Activated CD4-positive, alpha-beta T cell treated with anti-CD3 and anti-CD28 coated beads for 4 hours (primary cell): Measurements from ENCODE around the gene TMEM171.

Experiments
- DNase-seq, 2 donors: peaks; one replicate each; pipeline ENCODE4 v3.0.0-alpha.2; 2020

TMEM171 gene

DNA sequence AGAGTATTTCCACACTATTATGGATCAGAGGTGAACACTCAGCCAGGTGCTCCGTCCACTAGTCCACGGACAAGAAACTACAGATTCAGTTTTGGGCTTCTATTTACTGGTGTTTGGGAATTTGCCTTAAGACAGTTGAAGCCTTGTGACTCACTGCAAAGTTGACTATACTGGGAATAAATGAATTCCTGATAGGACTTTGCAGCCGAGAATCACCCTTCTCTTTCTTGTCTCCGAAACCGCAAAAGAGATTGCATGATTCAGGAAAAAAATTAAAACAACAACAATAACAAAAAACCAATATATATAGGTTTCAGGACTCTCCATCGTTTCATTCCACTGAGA, 716 bp downstream of the TMEM171 start:
- no peak for DNase-seq

DNA sequence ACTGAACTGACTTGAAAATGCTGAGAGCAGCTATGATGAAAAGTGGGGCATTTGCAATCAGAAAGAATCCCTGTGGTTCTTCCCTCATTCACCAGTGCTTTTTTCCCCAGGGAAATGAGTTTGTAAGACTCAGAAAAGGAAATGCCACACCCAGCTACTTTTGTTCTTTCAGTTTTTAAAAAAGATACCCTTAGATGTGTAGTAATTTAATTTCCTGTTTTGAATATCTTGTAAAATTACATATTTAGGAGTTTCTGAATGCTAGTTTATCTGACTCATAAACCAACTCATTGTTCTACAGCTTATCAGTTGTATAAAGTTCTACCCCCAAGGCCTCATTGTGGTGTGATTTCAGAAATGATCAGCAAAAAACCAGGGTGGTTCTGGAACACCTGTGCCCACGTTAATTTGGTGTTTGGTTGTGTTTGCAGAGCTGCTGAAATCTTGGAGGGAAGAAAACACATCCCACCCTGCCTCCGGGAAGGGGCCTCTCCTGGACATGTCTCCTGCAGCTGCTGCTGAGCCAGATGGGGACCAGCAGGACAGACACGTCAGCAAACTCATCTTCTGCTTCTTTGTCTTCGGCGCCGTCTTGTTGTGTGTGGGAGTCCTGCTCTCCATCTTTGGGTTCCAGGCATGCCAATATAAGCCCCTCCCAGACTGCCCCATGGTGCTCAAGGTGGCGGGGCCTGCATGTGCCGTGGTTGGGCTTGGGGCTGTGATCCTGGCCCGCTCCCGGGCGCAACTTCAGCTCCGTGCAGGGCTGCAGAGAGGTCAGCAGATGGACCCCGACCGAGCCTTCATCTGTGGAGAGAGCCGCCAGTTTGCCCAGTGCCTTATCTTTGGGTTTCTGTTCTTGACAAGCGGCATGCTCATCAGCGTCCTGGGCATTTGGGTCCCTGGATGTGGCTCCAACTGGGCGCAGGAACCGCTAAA, 2.8 kb downstream of the TMEM171 start:
- DNase-seq, result no peak

DNA sequence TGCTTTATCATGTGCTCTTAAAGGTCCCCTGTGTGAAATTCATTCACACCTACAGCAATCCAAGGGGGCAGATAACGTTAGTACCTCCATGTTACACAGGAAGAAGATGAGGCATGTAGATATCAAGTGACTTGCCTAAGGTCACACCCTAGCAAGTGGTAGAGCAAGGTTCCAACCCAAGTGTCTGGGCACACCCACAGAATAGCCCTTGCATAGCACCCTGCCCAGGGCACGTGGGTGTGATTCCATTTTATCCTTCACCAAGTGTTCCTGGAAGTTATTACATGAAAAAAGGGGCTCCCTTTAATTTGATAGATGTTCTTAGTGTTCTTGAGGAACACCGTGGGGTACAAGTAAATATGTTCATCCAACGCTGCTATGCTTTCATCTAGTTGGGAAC, 4.9 kb downstream of the TMEM171 start:
- DNase-seq, result no peak

DNA sequence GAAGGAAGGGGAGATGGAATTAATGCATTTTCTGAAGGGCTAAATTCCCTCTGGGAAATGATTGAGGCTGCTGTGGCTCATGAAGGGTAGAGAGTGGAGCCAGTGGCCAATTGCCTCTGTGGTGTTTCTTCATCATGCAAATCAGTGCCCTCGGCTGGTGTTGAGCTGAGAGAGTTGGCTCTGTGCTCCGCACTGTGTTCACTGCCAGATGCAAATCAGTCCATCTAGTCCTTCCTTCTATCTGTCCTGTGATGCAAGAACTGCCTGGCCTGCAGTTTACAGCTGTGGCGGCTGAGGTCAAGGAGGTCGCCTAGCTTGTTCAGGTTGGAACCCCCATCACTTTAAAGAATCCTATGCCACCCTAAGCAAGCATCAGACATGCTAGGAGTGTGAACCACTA, 6.0 kb downstream of the TMEM171 start:
- no peak for DNase-seq

DNA sequence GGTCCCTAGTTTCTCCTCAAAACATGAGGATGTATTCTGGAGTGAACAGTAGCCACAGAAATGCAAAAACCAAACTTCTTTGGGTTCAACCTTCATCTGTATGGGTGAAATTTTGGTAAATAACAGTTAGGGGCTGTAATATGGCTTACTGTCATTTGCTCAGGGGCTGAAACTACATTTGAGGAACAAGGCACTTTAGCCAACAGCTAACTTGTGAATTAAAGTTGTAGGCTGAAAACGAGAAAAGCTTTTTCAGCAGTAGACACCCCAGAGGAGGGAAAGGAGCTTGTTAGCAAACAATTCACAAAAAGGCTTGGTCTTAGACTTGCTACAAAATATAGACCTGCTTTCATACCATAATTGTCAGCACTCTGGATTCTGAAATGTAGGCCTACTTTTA, 6.6 kb downstream of the TMEM171 start:
- DNase-seq, result no peak

DNA sequence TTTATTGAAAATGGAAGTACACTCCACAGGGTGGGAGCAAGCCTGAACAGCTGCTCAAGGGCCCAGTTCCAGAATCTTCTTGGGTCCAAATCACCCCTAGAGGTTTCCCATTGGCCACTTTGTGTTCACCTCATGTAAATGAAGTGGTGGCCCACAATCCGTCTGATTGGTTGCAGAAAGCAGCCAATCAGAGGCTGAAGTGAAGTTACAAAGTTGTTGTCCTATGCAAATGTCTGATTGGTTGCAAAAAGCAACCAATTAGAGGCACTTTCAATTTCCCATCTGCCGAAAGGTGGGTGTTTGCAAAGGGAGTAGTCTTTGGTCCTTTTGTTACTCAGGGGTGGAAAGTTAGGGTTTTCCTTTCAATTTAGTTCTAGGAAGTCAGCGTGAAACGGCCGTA, 8.8 kb downstream of the TMEM171 start:
- no peak for DNase-seq

DNA sequence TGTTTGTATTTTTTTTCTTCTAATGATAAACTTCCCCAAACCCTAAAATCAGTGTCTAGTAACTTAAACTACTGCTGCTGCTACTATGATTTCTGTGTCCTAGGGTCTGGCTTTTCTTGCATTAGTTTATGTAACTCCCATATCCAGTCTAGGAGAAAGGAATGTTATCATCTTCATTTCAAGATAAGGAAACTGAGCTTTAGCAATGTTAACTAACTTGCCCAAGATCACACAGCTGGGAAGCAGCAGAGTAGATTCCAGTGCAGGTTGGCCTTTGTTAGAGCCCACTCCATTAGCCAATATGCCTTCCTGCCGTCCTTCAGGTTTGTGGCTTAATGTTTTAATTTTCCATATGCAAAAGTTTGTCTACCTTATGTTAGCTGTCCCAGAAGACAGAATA, 10.4 kb downstream of the TMEM171 start:
- no peak for DNase-seq

DNA sequence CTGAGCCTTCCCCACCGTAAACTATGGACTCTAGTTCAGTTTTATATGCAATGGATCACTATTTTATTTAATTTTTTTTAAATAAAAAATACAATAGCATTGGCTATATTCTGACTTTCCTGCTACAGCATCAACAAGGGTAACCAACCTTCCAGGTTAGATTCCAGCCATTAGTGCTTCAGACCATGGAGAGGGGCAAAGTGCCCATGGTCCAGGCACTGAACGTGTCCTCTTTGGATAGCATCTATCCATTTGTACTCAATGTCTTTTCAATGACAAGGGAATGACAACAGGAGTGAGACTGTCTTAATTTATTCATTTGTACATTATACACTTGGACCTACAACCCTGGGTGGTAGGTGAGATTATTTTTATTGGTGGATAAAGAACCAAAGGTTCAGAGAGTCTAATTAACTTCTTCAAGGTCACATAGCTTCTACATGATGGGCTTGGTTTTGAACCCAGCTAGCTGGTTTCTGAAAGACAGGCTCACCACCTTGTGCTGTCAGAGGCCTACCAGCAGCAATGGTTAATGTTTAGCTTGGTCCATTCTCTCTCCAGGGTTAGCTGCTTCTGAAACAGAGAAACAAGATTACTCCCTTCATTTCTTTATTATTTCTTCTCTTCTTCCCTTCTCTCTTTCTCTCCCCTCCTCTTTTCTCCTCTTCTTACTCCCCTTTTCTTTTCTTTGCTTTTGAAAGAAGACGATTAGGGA, 11.5 kb downstream of the TMEM171 start:
- DNase-seq, result no peak

DNA sequence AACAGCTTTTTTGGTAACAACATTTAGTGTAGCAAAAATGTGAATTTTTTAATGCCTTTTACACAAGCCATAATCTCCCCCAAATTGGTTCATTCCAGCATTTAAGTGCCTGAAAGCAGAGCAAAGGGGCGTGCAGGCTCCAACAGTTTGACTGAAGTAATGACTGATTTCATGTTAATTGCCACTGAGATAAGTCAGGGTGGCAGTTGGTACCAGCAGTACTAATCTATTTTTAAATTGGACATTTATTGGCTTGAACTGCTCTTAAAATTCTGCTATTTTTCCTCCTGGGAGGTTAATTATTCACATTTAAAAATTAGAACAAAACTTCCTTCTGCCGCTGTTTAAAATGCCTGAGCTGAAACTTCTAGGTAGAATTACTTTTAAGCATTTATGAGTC, 12.4 kb downstream of the TMEM171 start:
- DNase-seq, result no peak

DNA sequence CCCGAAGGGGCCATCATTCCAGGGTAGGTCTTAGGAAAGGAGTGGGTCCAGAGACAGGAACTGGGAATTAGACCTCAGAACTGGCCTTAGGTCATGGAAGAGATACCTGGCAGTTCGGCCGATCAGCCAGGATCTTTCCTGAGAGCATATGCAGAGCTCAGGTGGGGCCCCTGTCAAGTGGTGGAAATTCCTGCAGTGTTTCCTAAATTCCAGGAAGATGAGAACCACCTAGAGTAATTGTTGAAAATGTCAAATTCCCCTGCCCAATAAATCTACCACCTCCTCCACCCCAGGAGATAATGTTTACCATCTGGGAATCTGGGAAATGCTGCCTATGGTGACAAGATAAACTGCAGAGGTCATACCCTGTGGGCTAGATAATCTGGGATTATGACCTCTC, 14.6 kb downstream of the TMEM171 start:
- DNase-seq, result no peak

DNA sequence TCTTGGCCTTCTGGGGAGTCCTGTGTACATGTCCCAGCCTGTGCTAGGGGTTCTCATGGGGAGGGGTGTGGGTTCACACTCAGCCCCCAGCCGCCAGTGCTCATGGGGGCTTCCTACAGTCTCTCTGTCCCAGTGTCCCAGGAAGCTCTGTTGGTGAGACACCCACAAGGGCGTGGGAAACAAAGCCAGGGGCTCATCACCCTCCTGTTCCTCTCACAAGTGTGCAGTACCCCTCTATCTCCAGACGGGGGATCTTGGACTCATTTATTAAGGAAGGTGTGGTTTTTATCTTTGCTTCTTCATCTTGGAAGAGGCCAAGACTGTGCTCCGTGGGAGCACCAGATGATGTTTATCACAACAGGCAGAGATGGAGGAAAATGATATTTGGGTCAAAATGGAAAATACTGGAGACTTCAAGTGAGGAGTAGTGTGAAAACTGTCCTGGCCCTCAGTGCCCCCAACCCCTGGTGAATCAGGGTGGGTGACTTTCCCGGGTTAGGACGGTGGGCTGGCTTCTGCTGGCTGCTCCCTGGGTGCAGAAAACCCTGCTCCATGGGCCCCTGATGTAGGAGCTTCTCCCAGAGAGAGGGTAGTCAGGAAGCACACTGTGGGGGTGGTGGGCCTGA, 15.2 kb downstream of the TMEM171 start:
- no peak for DNase-seq

DNA sequence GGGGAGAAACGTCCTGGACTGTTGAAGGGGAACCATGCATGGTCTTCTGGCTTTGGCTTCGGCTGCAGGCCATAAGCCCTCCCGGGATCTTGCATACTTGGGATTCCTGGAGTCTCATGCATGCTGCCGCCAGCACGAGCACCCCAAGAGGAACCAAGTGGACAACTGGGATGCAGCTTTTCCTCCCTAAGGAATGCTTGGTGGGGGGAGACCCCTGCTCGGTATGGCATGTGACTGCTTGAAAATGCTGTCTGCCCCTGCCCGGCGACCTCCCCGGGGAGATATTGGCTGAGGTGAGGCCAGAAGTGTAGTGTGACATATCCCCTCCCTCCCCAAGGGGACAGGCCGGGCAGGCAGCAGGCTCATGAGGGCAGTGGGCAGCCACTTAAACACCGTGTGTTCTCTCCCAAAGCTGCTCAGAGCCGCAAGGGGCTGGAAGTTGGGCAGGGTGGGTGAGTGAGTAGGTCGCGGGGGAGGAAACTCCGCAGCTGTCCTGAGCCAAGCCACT, 15.7 kb downstream of the TMEM171 start:
- DNase-seq, result no peak

DNA sequence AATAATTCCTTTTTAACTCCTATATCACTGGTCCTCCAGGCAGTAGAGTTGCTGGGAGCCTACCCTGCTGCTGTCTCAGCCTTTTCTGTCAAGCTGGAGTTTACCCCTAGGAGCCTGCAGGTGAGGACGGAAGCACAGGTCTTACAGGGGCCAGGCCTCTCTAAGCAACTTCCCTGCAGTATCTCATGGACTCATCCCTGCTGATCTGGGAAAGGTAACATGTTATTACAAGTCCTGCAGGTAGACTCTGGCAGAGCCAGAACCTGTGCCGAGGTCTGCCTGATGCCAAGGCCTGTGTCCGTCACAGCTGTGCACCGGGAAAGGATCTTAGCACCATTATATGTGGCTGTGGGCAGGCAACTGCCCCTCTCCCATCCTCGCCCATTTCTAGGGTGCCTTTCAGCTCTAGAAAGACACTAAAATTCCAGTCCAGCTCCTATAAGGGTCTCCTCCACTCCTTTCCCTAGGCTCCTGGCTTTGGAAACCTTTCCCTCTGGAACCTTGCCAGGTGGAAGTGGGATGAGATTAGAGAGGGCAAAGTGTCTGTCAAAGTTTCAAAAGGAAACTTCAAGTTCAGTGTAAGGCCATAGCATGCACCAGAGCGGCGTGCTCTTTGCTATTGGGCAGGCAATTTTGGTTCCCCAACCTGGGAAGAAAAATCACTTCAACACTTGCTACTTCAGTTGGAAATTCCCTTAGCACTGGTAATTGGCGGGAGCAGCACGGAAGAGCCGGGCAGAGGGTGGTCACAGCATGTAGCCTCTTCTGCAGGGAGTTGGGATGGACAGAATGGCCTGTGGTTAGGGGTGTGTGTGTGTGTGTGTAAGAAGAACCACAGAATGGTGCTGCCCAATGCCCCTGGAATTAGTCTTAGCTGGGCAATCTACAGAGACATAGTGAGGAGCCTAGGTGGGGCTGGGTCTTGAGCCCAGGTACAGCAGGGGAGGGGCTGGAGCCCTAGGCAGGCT, 17.5 kb downstream of the TMEM171 start:
- no peak for DNase-seq

DNA sequence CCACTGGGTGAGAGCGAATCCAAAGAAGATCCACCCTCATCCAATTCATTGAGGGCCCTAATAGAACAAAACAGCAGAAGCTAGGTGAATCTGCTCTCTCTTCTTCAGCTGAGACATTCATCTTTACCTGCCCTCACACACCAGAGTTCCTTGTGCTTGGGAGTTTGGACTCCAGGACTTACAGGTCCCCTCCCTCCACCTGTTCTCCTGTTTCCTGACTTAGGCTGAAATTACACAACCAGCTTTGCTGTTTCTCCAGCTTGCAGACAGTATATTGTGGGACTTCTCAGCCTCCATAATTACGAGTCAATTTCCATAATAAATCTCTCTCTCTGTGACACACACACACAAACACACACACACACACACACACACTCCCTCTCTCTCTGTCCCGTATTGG, 19.1 kb downstream of the TMEM171 start:
- DNase-seq, result no peak

DNA sequence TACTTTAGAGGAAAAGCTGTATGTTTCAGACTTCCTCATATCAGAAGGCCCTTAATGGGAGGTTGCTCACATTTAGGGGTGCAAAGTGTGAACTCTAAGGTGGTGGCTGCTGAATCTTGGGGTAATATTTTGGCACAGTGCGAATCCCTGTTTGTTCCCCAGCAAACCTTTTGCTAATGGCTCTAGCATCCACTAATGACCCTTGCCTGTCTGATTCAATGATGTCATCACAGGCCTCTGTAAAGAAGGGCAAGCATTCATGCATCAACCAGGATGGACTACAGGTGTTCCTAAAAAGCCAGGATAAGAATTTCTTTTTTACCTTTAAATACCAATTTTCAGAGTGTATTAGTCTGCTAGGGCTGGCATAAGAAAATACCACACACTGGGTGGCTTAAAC, 20.4 kb downstream of the TMEM171 start:
- no peak for DNase-seq

DNA sequence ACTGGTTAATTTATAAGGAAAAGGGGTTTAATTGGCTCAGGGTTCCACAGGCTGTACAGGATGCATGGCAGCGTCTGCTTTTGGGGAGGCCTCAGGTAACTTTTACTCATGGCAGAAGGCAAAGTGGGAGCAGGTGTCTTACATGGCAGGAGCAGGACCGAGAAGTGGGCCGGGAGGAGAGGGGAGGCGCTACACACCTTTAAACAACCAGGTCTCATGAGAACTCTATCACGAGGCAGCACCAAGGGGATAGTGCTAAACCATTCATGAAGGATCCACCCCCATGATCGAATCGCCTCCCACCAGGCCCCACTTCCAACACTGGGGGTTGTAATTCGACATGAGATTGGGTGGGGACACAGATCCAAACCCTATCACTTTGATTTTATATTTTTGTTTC, 21.7 kb downstream of the TMEM171 start:
- no peak for DNase-seq

DNA sequence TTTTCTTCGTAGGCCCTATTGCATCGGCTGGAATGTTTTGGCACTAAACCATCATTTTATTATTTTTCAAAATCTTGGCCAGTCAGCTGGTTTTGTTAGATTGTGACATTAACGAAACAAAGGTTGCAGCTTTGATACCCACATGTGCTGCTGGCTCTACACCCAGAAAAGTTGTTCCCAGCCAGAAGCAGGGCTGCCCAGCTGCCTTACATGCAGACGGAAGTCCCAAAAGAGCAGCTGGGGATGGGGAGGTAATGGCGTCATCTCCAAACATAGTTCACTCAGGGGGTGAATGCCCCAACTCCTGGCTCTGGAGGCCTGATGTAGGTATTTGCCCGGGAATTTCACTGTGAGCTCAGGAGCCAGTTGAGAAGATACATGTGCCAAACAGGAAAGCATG, 23.3 kb downstream of the TMEM171 start:
- DNase-seq, result no peak

DNA sequence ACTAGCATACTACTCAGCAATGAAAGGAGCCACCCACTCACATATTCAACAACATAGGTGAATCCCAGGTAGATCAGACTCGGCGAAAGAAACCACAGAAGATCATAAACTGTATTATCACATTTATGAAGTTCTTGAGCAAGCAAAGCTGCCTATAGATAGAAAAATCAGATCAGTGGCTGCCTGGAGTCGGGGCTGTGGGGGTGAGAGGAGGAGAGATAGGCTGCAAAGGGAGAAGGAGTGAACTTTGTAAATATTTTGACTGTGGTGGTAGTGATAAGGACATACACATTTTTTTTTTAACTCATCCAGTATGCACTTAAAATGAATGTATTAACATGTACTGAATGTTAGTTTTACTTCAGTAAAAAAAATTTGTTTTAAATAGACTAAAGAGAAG, 29.2 kb downstream of the TMEM171 start:
- no peak for DNase-seq

DNA sequence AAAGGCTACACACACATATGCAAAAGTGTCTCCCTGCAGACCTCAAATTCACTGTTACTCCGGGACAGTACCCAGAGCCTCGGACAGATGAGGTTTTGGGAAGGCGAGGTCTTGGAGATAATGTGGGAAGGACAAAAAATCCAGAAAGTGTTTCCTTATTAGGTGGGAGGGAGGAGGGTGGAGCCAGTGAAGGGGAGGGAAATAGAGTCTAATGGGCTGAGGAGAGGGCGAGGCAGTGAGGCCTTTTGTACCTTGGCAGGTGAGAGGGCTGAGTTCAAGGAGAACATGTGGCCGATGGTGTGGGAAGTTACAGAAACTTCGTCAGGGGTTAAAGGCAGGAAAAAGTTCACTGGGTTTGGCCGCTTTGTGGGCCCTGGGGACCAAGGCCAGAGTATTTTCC, 30.5 kb downstream of the TMEM171 start:
- no peak for DNase-seq

DNA sequence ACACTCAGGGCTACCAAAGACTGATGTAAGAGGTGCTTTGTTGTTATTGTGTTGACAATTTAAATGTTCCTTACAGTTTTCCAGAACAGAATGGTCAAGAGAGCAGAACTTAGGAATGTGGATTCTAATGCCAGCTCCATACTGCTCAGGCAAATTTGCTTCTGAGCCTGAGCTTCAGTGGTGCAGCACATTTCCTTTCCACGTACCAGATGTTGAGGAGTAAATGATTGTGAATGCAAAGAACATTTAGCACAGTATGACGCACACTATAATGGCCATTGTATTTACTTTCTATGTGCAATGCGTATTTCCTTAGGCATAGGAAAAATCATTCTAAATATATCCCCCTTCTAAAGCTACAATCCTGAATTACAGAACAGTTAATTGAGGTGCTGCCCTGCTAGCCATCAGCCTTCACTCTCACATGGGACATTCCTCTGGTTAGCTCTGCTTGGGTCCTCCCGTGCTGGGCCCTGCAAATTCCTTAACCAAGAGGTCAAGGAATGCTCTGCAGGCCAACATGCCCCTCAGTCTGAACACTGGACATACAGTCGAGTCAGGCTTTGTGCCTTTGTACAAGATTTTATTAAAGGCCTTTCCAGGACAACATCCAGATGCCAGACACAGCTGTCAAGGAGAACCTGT, 31.5 kb downstream of the TMEM171 start:
- DNase-seq, result no peak

DNA sequence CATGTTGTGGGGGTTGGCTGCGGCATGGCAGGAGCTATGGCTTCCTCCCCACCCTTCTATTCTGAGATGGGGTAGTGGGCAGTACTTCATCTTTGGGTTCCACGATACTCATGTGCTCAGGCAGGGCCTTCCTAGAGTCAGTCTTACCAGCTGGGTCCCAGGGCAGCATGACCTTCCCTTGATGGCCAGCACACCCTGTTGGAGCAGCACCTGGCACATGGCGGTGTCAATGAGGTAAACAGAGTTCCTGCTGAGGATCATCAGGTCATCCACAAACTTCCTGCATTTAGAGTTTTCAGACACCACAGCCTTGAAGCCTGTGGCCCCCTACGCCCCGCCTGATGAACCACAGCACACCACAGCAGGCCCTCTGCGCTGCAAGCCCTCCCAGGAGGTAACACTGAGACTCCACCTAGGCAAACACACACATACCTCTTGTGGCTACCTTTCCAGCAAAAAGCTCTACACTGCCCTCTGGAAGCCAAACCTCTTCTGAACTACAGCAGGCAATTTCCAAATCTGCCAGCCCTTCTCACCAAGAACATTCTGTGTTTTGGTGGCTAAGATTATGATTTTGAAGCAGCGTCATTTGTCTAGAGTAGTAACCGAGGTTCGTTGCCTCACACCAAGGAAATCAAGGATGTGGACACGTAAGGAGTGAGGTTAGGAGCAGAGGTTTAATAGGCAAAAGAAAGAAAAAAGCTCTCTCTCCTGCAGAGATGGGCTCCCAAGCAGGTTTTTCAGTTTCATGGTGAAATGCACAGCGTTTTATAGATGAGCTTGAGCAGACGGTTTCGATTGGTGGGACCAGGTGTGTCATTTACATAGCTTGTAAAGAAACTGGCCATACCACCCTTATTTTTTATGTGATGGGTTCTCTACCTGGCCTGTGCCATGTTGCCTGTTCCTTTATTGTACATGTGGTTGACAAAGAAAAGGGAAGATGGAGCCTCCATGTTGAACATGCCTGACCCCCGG, 32.3 kb downstream of the TMEM171 start:
- DNase-seq, result no peak
